Lung microvascular endothelial cell (primary cell): ENCODE data around the gene HORMAD1. TPM values are rescaled to one million over a fixed set of nuclear protein-coding genes. Genes with fewer than 3 reads are reported as not detected.

Experiments
- total RNA-seq: library from RNA; depleted of rRNA; stranded (reverse); fragments of >200 nt; gene quantifications from 2 replicates; pipeline ENCODE4 v1.2.1, GENCODE V29; 2014

HORMAD1 gene
- total RNA-seq, 1 donor from 2014 or later, result 0.20 TPM

Other genes with a start within 250 kb of the HORMAD1 start
- gene TARS2, start 233.5 kb downstream of the HORMAD1 start, total RNA-seq, result 8.7 TPM in 2 replicates
- under 0.01 TPM in 2 replicates for gene ECM1, start 212.8 kb downstream of the HORMAD1 start, total RNA-seq
- not detected in 2 replicates for gene FALEC, start 205.1 kb downstream of the HORMAD1 start, total RNA-seq
- 0.20 and 0.22 TPM in 2 replicates for gene ADAMTSL4, start 171.5 kb downstream of the HORMAD1 start, total RNA-seq
- 114 and 208 TPM in 2 replicates for gene MCL1, start 141.3 kb downstream of the HORMAD1 start, total RNA-seq
- 66.0 and 75.2 TPM in 2 replicates for gene ENSA, start 91.3 kb downstream of the HORMAD1 start, total RNA-seq
- 9.1 and 10.0 TPM in 2 replicates for gene GOLPH3L, start 23.7 kb downstream of the HORMAD1 start, total RNA-seq
- 31.4 and 38.3 TPM in 2 replicates for gene CTSS, start 44.9 kb upstream of the HORMAD1 start, total RNA-seq
- 0.60 and 0.65 TPM in 2 replicates for gene CTSK, start 87.4 kb upstream of the HORMAD1 start, total RNA-seq
- gene ARNT, start 155.7 kb upstream of the HORMAD1 start, total RNA-seq, result 12.9 and 19.0 TPM in 2 replicates
- not detected in 2 replicates for gene CTXND2, start 166.2 kb upstream of the HORMAD1 start, total RNA-seq
- gene SETDB1, start 205.5 kb upstream of the HORMAD1 start, total RNA-seq, result 21.1 and 28.6 TPM in 2 replicates